ENCODE measurements around the gene KLF18.
"Not testable (repeated sequence)": the region's sequence is repeated elsewhere in the genome, so short reads cannot be mapped to it uniquely, and the experiment has no call there.

The KLF18 gene

DNA sequence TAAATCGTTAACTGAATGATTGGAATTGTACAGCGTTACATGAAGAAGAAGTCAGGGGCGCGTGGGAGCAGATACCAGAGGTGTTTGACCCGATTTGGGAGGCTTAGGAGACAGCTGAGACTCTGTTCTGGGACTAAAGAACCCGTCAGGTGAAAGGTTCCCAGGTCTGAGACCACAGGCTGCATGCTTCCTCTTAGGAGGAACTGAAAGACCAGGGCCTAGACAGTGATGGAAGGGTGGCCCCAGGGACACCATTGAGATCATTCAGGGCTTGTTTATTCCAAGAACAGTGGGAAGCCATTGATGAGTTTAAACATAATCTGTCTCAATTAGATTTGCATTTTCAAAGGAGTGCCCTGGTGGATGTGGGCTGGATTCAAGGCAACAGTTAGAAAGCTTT, 21.9 kb downstream of the KLF18 start:
- DNase-seq, result no peak

GRCh38 chr1:44118682-44119081, 22.7 kb downstream of the KLF18 start, which contains the start of gene KLF17:
KLF17 (plus strand) TSS chr1:44118821; CDS start chr1:44118908, 87 bp downstream.
- DNase-seq, result no peak

- not testable (repeated sequence) for DNase-seq
Measured at GRCh38 chr1:44117272-44117671, 24.2 kb downstream of the KLF18 start.

DNA sequence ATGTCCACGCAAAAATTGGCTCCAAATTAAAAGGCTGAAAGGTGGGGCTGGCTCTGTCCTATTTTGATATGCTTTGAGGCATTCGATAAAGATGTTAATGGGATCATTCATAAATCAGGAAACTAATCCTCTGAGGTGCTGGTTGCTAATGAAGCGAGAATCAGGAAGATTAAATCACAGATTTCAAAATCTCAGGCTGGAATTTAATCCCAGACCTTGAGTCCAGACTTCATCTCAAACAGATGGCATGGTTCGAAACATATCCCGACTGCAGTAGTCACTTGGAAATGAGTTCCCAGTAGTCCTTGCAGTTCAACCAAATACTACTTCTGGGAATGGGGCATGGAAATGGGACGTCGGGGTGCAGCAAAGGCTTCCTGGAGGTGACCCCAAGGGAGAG, 27.3 kb downstream of the KLF18 start:
- peak; percentile 91 for DNase-seq

DNA sequence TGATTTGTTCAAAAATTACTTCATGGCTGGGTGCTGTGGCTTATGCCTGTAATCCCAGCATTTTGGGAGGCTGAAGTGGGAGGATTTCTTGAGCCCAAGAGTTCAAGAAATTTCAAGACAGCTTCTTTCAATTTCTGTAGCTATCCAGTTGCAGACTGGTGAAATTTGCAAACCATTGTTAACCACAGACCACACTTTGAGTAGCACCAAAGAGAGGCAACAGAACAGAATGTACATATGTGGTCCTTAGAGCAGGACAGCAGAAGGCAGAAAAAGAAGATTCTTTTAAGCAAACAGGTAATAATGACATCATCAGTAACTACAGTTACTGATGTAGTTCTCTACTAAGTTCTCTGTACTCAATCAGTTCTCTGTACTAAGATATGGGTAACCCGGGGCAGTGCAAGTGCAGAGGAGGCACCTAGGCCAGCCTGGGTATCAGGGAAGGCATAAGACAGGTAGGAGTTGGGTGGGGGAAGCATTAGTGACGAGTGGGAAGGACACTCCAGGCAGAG, 28.3 kb downstream of the KLF18 start:
- no peak for DNase-seq

GRCh38 chr1:44112486-44112885, 28.9 kb downstream of the KLF18 start:
- no peak for DNase-seq

DNA sequence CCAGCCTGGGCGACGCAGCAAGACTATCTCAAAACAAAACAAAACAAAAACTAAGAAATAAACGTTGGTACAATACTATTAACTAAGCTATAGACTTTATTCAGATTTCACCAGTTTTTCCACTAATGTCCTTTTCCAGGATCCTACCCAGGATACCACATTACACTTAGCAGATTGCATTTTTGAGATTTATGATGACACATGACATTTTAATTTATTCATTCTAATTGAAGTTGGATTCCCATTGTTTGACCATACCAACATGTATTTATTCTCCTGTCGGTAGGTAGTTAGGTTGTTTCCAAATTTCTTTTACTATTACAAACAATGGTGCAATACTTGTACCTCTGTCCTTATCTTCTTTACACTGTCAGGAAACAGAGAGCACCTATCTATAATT, 29.6 kb downstream of the KLF18 start:
- no peak for DNase-seq

DNA sequence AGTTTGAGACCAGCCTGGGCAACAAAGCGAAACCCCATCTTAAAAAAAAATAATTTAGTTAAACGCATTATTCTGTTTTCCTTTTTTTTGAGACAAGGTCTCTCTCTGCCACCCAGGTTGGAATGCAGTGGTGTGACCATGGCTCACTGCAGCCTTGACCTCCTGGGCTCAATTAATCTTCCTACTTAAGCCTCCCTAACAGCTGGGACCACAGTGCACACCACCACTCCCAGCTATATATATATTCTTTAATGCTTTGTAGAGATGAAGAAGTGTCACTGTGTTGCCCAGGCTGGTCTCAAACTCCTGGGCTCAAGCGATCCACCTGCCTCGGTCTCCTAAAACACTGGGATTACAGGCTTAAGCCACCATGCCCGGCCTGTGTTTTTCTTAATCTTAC, 30.5 kb downstream of the KLF18 start:
- peak; percentile 62 for DNase-seq

GRCh38 chr1:44108971-44109370, 32.5 kb downstream of the KLF18 start:
- peak; percentile 96 for DNase-seq

DNA sequence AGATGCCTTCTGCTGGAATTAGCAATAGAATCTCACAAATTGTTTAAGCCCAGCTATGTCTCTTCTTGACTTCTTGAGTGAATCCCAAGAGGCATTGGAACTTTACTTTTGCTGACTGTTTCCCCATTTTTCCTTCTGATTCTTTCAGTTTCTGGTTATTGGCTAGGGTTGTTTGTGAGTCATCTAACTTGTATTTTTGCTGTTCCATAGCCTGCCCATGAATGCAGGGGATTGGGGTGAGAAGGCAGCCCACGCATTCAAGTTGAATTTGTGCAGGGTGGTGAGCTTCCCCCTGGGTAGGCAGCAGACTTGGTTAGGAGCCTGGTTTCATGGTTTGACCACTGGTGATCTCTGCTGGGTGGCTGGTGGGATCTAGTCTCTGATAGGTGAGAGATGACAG, 33.2 kb downstream of the KLF18 start:
- no peak for DNase-seq

GRCh38 chr1:44105810-44106209, 35.6 kb downstream of the KLF18 start:
- no peak for DNase-seq

GRCh38 chr1:44103270-44104131, 37.9 kb downstream of the KLF18 start:
- peak; percentile 36 for DNase-seq

DNA sequence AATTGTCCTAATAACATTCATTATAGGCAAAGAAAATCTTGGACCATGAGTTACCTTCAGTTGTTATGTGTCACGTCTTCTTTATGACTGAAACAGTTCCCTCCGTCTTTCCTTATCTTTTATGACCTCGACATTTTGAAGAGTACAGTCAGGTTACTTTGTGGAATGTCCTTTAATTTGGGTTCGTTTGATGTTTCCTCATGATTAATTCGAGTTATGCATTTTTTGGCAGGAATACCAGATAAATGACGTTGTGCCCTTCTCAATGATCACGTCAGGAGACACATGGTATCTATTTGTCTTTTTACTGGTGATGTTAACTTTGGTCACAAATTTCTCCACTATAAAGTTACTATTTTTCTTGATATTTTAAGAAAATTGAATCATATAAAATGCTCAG, 40.1 kb downstream of the KLF18 start:
- no peak for DNase-seq

DNA sequence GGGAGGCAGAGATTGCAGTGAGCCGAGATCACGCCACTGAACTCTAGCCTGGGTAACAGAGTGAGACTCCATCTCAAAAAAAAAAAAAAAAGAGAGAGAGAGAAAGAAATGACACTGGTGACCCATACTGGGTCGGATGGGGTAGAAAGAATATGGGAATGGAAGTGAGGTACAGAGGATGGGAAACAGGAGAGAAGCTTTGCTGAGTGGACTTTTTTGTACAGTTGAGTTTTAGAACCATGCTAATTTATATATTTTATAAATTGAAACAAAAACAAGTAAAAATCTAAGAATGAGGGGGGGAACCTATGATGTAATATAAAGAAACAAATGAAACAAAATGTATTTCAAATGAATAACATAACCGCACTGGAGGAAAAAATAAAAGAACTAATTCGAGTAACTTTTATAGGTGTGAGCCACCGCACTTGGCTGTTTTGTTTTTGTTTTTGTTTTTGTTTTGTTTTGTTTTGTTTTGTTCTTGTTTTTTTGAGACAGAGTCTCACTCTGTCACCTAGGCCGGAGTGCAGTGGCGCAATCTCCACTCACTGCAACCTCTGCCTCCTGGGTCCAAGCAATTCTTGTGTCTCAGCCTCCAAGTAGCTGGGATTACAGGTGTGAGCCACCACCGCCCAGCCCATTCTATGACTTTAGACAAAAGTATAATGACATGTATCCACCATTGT, 41.1 kb downstream of the KLF18 start:
- no peak for DNase-seq

DNA sequence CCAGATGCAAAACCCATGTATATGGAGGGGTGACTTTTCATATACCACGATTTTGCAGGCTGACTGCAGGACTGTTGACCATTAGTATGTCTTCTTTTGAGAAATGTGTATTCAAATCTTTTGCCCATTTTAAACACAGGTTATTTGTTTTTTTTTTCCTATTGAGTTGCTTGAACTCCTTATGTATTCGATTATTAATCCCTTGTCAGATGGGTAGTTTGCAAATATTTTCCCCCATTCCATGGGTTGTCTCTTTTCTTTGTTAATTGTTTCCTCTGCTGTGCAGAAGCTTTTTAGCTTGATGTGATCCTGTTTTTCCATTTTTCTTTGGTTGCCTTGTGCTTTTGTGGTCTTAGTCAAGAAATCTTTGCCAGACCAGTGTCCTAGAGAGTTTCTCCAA, 47.4 kb downstream of the KLF18 start:
- DNase-seq, result no peak

DNA sequence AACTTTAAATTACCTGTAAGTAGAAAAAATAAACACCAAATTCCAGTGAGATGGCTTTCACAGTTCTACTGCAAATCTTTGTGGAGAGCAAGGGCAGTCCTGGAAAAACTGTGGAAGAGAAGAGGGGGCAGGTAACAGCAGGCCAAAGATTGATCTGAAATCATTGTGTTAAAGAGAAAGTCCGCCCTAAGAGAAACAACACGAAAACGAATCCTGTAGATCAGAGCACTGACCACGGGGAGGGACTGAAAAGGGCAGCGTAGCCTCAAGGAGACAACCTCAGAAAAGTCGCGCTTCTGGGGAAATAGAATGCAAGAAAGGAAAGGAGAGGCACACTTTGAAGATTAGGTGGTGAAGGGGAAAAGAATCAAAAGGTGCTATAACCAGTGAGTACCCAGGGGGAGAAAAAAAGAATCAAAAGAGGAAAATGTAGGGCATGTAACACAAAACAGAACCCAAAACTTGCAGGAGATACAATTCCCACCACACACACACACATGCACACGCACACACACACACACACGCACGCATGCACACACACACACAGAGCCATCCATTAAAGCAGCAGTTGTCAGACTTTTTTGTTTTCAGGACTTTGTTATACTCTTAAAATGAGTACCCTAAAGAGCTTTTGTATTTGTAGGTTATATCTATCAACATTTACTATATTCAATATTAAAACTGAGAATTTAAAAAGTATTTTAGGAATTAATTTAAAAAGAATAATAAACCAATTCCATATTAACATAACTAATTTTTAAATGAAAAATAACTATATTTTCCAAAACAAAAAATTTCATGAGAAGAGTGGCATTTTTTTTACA, 50.8 kb downstream of the KLF18 start:
- DNase-seq, result no peak

DNA sequence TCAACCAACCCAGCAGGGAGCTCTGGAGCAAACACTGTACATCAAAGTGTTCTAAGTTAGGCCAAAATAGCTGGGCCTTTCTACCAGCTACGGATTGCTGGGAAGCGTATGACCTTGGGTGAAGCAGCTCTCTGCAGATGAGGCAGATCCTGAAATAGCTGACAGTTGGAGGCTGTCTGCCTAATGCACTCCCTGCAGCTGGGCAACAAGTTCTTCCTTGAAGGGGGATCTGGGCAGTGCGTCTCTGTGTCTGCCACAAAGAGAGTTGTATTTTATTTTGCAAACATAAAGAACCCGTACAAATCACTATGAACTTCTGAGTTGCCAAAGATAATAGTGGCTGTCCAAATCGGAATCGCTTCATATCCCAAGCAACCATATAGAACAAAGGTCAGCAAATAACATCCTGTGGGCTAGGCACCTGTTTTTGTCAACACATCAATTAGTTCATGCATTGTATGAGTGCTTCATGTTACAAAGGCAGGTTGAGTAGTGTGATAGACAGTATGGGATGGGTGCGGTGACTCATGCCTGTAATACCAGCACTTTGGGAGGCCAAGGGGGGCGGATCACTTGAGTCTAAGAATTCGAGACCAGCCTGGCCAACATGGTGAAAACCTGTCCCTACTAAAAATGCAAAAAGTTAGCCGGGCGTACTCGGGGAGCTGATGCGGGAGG, 51.9 kb downstream of the KLF18 start:
- DNase-seq, result no peak

All from NCI-H82 (cell line).